Esophagus muscularis mucosa (tissue), 4 donors: Measurements from ENCODE around the gene ANKMY2.

Source experiments
- CTCF ChIP-seq, 3 experiments: fragments of 200-600 bp in 2 of 3; fragments of 450-650 bp in 1 of 3; sonication (generic) in 2 of 3; IDR thresholded peaks; one replicate each; pipeline ENCODE4 v1.5.1; 2017 to 2019; ENCODE audit warnings: antibody characterized with exemption in 3 of 3, mild to moderate bottlenecking in 2 of 3, moderate library complexity in 1 of 3
- EP300 ChIP-seq: sonication (generic); formaldehyde crosslinking; IDR thresholded peaks from one replicate; pipeline ENCODE4 v1.6.1; 2017; ENCODE audit warnings: antibody characterized with exemption
- POLR2A ChIP-seq: fragments of 450-650 bp; IDR thresholded peaks from one replicate; pipeline ENCODE4 v1.6.1; 2017; ENCODE audit warnings: antibody characterized with exemption, moderate library complexity, mild to moderate bottlenecking, low read depth
- POLR2AphosphoS5 ChIP-seq, 2 donors: sonication (generic); formaldehyde crosslinking; IDR thresholded peaks; one replicate each; pipeline ENCODE4 v1.6.1; 2017; ENCODE audit warnings: antibody characterized with exemption in 2 of 2

GRCh38 chr7:16550671-16551070 is 94.9 kb downstream of the ANKMY2 start:
- TF ChIP-seq EP300 (no peak), POLR2A (no peak), POLR2AphosphoS5 (IDR thresholded peaks at IDR 0.05) (no peak), CTCF (IDR thresholded peaks at IDR 0.05) (no peak)
